Hematopoietic multipotent progenitor cell treated with erythropoietin and hydrocortisone succinate and interleukin-3 and kit ligand, for 6 days (in vitro differentiated cells): Measurements from ENCODE around the gene PTRHD1.
"Not testable (repeated sequence)": the region's sequence is repeated elsewhere in the genome, so short reads cannot be mapped to it uniquely, and the experiment has no call there.

Source experiments
- DNase-seq: peaks from one replicate; pipeline ENCODE4 v3.0.0-alpha.2; 2015

PTRHD1 gene

DNA sequence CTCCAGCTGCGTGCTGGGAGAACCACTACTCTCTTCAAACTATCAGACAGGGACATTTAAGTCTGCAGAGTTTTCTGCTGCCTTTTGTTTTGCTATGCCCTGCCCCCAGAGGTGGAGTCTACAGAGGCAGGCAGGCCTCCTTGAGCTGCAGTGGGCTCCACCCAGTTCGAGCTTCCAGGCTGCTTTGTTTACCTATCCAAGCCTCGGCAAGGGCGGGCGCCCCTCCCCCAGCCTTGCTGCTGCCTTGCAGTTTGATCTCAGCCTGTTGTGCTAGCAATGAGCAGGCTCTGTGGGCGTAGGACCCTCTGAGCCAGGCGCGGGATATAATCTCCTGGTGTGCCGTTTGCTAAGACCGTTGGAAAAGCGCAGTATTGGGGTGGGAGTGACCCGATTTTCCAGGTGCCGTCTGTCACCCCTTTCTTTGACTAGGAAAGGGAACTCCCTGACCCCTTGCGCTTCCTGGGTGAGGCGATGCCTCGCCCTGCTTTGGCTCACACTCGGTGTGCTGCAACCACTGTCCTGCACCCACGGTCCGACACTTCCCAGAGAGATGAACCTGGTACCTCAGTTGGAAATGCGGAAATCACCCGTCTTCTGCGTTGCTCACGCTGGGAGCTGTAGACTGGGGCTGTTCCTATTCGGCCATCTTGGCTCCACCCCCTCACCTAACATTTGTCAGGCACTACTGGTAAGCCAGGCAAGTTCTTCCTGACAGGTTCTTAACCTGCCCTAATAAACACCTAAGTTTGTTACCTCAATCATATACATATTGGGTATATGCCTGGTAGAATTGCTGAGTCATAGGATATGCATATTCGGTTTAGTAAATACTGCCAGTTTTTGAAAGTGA lies 12.8 kb upstream of the PTRHD1 start:
- DNase-seq, result not testable (repeated sequence)

DNA sequence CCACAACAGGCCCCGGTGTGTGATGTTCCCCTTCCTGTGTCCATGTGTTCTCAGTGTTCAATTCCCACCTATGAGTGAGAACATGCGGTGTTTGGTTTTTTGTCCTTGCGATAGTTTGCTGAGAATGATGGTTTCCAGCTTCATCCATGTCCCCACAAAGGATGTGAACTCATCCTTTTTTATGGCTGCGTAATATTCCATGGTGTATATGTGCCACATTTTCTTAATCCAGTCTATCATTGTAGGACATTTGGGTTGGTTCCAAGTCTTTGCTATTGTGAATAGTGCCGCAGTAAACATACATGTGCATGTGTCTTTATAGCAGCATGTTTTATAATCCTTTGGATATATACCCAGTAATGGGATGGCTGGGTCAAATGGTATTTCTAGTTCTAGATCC lies 7.3 kb upstream of the PTRHD1 start:
- DNase-seq, result not testable (repeated sequence)

DNA sequence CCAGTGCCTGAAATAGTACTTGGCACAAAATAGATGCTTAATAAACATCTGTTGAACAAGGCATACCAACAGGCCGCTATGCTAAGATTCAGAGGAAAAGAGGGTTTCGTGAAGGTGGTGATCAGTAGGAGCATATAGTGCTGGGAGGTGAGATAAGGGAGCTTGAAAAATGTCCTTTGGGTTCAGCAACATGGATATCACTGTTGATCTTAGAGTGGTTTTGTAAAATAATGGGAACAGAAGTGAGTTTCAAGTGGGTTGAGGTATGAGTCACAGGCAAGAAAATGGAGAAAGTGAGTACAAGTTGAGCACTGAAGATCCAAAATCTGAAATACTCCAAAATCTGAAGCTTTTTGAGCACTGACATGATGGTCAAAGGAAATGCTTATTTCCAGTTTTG lies 4.5 kb upstream of the PTRHD1 start:
- peak; percentile 49 for DNase-seq

DNA sequence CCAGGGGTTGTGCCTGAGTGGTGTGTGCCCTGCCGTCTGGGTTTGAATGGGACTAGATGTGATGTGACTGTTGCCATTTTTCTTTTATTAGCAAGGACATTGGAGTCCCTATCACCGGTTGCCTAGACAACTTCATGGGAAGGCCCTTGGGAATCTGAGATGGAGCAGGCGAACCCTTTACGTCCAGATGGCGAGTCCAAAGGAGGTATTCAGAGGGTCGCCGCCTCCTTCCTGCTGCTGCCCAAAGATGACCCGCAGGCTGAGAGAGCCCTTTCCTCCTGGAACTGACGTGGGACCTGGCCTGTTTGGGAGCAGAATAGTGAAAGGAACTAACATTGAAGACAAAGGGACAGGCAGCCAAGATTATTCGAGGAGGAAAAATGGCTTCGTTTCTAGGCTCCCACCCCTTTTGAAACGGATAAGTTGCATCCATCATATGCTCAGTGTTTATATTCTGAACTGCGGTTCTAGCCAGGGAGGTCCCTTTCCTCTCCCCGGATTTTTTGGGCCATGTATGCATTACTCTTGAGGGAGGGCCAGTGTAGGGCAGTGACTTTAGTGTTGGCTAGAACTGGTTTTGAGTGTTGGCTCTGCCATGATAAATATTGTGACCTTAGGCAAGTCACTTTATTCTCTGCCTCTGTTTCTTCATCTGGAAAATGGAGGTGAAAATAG lies 707 bp upstream of the PTRHD1 start:
- DNase-seq, result peak; percentile 52

DNA sequence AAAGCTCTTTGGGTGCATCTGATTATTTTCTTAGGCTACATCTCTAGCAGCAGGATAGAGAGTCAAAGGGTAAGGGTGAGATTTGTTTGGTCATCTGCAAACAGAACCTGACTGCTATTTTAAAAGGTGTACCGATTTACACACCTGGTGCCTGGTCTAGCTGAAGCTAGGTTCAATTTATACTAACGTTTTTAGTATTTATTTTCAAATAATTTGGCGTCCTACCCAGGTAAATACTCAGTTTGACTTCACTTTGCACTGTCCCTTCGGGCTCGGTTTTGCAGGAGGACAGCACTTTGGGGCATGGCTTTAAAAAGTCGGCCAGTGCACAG lies 683 bp downstream of the PTRHD1 start:
- DNase-seq, result no peak

DNA sequence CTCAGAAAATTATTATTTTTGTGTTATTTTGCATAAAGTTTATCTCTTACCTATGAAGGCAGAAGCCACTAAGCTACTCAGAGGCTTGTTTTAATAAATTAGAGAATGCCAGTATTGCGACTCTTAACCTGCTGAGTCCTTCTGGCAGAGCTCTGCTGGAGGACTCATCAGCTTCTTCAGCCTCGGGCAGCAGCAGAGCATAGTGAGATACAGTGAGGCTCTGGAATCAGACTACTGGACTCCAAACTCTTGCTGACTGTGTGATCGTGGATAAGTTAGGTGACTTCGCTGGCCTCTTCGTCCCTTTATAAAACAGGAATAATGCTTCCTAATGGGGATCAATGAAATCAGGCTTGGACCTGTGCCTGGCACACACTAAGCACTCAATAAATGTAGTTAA lies 1.7 kb downstream of the PTRHD1 start:
- no peak for DNase-seq

DNA sequence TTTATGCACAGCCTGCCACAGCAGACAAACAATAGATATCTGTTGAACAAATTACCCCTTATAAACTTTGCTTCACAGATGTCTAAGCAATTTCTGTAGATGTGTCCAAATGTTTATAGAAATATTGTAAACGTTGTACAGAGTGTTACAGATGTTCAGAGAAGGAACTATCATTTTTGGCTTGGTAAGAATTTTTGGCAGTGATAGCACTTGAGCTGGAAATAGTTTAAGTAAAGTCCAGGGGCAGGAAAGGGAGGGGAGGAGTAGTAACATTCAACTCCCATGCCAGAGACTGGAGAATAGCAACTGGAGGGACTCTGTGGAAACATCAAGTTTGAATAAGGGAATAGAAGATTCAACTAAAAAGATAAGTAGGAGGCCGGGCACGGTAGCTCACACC lies 4.4 kb downstream of the PTRHD1 start:
- DNase-seq, result no peak

DNA sequence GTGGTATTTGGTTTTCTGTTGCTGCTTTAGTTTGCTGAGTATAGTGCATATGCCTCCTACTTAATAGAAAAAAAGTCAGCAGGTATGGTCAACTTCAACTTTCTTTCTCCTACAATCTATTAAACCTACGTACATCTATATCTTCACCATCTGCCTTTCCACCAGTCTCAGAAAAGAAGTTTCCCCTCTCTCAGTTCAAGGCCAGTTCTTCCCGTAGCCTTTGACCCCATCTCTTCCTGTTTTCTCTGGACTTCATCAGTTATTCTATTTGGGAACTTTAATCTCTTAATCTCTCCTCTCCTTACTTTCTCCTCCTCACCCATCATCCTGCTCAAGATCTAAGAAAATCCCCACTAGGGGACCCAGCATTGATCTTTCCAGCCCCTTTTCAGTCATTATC lies 5.7 kb downstream of the PTRHD1 start:
- DNase-seq, result no peak

DNA sequence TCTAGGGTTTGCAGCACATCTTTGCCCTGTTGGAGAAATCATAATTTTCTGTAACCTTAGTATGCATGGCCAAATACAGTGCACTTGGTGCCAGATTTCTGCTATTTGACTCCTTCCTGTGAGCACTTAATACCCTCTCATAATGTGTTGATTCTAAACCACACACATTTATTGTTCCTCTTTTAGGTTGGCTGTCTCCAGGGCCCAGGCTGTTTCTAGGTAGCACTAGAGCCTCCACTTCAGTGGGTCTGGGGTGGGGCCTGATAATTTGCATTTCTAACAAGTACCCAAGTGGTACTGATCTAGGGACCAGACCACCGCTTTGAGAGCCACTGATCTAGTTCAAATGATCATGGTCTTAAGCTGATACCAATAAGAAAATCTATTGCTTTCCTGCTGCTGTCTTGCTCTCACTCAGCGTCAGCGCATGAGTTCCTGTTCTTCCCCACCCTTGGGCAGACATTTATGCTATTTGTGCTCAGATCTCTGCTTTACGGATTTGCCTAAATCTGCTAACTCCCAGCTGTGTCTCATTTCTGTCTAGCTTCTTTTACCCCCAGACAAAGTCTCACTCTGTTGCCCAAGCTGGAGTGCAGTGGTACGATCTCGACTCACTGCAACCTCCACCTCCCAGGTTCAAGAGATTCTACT lies 7.4 kb downstream of the PTRHD1 start:
- DNase-seq, result peak; percentile 51

DNA sequence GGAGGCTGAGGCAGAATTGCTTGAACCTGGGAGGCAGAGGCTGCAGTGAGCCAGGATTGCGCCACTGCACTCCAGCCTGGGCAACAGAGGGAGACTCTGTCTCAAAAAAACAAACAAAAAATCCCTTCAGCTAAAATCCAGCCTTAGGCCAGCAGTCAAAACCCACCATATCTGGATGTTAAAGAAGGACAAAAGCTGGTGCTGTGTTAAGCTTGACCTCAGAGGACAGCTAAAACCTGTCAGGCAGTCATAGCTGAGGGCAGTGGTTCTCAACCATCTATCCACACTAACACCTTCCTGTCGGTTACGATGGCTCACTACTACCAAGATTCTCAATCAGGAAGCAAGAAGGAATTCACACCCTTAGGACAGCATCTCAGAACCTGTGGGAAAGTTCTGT lies 9.6 kb downstream of the PTRHD1 start:
- DNase-seq, result no peak

DNA sequence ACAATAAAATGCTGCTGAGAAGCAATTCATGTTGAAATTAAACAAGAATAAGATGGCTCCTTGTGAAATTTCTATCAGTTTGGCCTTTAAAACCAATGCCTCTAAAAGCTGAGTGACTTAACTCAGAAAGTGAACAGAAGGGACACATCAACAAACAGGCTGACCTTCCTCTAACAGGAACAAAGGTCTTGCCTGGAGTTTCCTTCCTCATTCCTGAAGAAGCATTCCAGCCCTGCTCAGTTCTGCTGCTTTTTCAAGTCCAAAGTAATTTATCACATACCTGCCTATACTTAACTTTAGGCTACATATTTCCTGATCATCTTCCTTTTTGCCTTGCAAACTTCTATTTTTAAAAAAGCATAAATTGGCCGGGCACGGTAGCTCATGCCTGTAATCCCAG lies 14.1 kb downstream of the PTRHD1 start:
- no peak for DNase-seq

DNA sequence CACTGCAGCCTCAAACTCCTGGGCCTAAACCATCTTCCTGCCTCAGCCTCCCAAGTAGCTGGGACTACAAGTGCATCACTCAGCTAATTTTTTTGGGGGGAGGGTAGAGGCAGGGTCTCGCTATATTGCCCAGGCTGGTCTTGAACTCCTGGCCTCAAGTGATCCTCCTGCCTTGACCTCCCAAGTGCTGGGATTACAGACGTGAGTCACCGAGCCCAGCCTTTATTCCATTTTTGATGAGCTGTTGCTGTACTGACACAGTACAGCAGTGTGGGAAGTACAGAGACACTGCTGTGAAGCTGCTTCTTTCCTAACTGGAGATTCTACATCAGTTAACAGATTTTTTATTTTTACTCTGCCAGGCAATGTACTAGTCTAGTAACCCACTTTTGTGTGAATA lies 18.8 kb downstream of the PTRHD1 start:
- DNase-seq, result no peak

DNA sequence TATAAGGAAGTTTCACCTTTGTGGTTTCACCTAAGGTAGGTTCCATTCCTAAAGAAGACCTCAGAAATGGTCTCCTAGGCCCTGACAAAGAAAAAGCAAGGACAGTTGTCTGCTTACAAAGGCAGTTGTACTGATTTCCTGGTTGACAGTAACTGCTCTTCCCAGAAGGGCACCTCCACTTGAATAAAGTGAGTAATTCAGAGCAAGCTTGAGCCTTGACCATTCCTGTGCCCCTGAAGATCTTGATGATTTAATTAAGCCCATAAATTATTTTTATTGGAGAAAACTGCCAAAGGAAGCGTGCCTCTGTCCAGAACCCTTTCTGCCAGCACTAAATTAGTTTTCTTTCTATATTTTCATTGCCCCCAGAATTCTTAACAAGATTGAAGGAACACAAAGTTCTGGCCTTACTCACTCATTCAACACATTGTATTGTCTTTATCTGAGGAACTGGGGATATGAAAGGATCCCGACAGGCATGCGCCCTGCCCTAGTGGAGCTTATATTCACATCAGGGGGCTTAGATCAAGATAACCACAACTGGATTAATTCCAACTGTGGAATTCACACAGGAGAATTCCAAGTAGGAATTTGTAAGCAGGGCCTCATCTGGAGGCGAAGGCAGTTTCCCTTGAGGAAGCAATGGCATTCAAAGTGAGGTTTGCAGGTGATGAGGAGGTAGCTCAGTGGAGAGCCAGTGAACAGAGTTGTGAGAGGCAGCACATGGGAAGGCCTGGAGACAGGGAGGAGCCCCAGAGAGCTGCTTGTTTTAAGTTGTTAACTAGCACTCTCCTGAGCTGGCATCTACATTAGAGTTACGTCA lies 21.2 kb downstream of the PTRHD1 start:
- DNase-seq, result no peak

DNA sequence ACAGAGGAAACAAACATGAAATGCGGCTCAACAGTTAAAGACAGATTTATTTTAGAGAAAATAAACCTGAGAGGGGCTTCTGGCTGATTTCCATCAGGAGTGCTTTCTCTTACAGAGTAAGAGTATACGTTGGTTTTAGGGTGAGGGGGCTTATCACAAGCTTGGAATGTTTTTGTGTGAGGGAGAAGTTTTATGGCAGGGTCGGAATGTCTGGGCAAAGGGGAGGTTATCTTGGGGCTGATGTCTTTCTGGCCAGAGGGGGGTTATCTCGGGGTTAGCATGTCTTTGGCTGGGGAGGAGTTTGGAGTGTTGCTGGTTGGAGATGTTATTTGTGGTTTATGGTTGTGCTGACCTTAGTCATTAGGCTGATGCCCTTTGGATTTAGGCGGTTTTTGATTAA lies 22.1 kb downstream of the PTRHD1 start:
- DNase-seq, result no peak

DNA sequence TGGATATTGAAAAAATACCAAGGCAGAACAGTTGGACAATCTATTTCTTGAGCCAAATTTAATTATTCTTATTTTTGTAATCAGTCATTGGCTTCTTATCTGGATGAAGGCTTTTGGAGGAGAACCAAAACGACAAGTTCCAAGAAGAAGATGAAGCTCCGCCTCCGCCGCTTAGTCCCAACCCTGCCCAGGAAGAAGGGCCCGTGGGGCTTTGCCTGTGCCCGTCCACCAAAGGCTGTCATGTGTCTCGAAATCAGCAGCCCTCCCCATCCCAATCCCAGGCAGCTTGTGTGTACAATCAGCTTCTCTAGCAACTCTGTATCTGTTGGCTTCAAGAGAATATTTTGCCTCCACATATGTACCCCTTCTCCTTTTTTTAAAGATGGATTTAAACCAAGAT lies 24.6 kb downstream of the PTRHD1 start:
- DNase-seq, result no peak

DNA sequence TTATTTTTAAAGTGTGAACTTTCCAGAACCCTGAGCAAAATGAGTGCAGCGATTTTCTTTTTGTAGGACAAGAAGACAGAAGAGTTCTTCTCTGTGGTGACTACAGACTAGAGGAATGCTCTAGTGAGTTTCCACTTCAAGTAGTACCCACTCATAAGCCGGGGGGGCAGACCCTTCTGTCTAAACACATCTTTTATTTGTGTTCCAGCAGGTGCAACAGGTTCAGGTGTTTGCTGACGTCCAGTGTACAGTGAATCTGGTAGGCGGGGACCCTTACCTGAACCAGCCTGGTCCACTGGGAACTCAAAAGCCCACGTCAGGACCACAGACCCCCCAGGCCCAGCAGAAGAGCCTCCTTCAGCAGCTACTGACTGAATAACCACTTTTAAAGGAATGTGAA lies 25.2 kb downstream of the PTRHD1 start:
- no peak for DNase-seq

DNA sequence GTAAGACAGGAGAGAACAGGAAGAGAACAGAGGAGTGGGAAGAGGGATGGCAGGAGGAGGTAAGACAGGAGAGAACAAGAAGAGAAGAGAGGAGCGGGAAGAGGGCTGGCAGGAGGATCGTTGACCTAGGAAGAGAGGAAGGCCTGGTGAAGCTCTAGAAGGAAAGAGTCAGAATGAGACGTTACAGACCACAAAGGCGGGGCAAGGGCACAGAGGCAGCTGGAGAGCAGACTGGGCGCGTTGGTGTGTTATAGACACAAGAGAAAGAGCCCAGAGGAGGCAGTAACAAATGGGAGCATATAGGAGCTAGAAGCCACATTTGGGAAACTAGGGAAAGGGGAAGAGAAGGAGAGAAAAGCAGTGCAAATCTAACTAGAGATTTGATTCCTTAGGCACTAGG lies 26.6 kb downstream of the PTRHD1 start:
- peak; percentile 42 for DNase-seq

DNA sequence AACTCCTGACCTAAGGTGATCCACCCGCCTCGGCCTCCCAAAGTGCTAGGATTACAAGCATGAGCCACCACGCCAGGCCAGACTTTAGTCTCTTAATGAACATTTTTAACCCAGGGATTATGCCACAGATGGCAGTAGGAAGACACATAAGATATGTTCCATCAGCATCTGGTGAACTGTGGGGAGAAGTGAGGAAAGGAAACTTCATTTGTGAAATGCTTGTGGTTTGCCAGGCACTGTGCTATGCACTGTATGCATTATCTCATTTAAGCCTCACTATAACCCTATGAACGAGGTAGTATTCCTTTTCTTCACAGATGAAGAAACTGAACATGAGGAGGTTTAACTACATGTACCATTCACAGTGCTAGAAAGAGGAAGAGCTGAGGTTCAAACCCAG lies 29.3 kb downstream of the PTRHD1 start:
- DNase-seq, result no peak

DNA sequence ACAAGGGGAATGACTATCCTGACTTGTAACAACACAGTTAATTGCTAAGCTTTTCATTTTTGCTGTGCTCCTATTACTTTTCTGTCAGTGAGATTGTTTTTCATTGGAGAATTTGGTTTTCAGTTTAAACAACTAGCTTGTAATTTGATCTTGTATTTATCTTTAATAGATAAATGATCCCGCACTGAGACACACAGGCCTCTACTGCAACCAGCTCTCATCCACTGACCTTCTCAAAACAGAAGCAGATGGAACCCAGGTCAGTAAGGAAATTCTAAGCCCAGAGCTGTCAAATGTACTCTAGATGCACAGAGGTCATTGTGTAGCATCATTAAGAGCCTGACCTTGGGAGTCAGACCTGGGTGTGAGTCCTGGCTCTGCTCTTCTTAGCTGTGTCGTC lies 30.7 kb downstream of the PTRHD1 start:
- DNase-seq, result no peak

DNA sequence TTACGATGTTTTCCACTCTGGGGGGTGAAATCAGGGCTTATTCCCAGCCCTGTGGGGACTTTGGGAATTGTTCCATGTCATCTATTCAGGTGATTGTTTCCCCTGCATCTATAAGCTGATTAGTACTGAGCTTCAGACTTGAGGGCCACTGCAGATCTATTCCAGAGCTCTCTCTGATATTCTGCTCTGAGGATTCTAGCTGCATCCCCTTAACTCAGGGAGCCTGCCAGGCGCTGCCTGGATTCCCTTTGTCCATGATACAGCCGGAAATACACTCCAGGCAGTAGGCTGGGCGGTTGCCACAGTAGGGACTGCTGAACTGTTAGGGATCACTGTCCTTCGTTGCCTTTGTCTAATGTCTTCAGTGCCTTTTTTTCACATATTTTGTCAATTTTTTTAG lies 31.3 kb downstream of the PTRHD1 start:
- no peak for DNase-seq

DNA sequence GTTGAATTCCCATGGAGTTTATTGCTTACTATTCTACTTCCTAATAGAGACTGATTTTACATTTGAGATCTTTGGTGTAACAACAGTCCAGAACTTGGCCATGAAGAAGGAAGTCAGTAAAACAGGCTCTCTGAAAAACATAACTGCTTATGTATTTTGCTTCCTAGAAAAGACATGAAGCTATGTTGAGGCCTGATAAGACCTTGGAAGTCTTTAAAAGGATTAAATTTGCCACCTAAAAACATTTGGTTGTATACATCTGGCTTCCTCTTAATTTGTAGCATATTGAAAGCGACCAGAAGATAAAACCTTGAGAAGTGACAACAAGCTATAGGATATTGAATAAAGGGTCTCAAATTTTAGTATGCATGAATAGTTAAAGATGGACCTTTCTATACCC lies 36.4 kb downstream of the PTRHD1 start:
- no peak for DNase-seq

DNA sequence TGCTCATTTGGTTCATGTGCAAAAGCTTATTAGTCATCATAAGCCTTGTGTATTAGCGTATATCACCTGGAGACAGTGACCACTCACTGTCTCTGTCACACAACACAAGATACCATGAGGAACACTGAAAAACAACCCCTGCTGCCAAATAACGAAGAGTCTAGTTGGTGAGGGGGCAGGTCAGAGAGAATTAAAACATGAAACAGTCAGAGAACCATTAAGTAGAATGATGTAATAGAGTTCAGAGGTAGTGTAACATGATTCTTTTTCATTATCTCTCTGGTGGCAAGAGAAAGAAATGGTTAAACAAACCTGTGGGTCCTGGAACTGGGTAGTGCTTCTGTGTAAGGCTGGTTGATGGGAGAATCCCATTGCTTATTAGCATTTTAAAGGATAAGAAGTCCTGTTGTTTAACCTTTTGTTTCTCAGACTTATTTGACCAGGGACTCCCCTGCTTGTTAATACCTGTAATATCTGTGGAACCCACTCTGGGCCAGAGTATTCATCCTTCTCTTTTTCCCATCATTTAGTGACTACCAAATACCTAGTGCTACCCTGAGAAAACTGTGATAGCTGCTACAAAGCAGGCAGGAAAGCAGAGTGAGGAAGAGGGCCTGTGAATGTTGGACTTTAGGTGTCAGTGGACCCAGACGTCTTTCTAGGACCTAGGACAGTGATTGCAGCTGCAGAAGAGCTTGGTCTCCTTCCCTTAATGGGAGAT lies 38.0 kb downstream of the PTRHD1 start:
- no peak for DNase-seq
